DND-41 (cell line): Measurements from ENCODE around the gene FGF5.

ENCODE experiments used
- EZH2 ChIP-seq: IDR thresholded peaks from 3 replicates; pipeline ENCODE4 v1.6.1; 2012; ENCODE audit warnings: borderline replicate concordance, low read depth, mild to moderate bottlenecking, moderate library complexity, low read length, inconsistent platforms; ENCODE audit not compliant: severe bottlenecking
- TF ChIP-seq, protein P1 (sequence below): IDR thresholded peaks from 2 replicates; pipeline ENCODE4 v1.5.1; 2012; ENCODE audit warnings: borderline replicate concordance, low read length, moderate library complexity, mild to moderate bottlenecking; ENCODE audit not compliant: poor library complexity, severe bottlenecking; ENCODE audit errors: extremely low read depth

DNA sequence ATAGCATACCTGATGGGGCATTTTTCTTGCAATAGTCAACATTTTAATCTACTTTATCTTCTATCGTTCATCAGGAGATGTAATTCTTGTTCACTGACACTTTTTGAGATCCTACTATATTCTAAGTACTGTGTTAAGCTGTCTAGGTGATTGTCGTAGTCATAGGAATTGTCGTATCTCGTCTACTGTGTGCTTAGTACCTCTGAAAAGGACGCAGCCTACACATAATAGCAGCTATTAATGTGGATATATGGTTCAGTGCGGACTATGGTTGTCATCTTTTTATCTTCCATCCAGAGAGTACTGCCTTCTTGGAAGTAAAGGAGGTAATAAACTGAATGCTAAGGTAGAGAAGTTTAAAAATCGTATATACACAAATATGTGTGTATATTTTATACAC, 47.2 kb downstream of the FGF5 start:
- TF ChIP-seq, protein P1, sequence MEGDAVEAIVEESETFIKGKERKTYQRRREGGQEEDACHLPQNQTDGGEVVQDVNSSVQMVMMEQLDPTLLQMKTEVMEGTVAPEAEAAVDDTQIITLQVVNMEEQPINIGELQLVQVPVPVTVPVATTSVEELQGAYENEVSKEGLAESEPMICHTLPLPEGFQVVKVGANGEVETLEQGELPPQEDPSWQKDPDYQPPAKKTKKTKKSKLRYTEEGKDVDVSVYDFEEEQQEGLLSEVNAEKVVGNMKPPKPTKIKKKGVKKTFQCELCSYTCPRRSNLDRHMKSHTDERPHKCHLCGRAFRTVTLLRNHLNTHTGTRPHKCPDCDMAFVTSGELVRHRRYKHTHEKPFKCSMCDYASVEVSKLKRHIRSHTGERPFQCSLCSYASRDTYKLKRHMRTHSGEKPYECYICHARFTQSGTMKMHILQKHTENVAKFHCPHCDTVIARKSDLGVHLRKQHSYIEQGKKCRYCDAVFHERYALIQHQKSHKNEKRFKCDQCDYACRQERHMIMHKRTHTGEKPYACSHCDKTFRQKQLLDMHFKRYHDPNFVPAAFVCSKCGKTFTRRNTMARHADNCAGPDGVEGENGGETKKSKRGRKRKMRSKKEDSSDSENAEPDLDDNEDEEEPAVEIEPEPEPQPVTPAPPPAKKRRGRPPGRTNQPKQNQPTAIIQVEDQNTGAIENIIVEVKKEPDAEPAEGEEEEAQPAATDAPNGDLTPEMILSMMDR, result no peak
- no peak for TF ChIP-seq EZH2
